GM12873 (cell line): ENCODE measurements around the gene EGR1.

Experiments
- TF ChIP-seq, protein P1 (sequence below): IDR thresholded peaks from 2 replicates; pipeline ENCODE4 v1.5.1; 2012; ENCODE audit warnings: low read depth, mild to moderate bottlenecking, moderate library complexity, low read length, control low read depth; ENCODE audit not compliant: insufficient read depth; ENCODE audit errors: missing control alignments

The EGR1 gene

GRCh38 chr5:138463419-138464007 is 1.8 kb upstream of the EGR1 start:
- TF ChIP-seq, protein P1, sequence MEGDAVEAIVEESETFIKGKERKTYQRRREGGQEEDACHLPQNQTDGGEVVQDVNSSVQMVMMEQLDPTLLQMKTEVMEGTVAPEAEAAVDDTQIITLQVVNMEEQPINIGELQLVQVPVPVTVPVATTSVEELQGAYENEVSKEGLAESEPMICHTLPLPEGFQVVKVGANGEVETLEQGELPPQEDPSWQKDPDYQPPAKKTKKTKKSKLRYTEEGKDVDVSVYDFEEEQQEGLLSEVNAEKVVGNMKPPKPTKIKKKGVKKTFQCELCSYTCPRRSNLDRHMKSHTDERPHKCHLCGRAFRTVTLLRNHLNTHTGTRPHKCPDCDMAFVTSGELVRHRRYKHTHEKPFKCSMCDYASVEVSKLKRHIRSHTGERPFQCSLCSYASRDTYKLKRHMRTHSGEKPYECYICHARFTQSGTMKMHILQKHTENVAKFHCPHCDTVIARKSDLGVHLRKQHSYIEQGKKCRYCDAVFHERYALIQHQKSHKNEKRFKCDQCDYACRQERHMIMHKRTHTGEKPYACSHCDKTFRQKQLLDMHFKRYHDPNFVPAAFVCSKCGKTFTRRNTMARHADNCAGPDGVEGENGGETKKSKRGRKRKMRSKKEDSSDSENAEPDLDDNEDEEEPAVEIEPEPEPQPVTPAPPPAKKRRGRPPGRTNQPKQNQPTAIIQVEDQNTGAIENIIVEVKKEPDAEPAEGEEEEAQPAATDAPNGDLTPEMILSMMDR, result no peak

DNA sequence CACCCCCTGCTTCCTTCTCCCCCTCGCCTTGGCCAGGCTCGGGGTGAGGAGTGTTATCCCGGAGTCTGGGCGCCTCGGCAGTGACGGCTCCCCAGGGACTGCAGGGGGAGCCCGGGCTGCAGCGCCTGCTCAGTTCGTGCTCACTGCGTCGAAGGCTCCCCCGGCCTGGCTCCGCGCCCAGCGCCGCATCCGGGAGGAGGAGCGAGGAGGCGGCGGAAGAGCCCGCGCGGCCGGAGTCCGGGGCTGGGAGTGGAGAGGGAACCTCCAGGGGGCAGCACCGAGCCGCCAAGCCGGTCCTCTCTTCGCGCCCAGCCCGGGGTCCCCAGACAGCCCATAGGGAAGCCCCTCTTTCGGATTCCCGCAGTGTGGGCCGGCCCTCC is 1.3 kb upstream of the EGR1 start:
- TF ChIP-seq, protein P1, result peak; percentile 74

GRCh38 chr5:138464388-138465260 is 655 bp upstream of the EGR1 start:
- TF ChIP-seq, protein P1, result no peak

GRCh38 chr5:138466125-138466899 is 1.0 kb downstream of the EGR1 start:
- TF ChIP-seq, protein P1, result no peak

DNA sequence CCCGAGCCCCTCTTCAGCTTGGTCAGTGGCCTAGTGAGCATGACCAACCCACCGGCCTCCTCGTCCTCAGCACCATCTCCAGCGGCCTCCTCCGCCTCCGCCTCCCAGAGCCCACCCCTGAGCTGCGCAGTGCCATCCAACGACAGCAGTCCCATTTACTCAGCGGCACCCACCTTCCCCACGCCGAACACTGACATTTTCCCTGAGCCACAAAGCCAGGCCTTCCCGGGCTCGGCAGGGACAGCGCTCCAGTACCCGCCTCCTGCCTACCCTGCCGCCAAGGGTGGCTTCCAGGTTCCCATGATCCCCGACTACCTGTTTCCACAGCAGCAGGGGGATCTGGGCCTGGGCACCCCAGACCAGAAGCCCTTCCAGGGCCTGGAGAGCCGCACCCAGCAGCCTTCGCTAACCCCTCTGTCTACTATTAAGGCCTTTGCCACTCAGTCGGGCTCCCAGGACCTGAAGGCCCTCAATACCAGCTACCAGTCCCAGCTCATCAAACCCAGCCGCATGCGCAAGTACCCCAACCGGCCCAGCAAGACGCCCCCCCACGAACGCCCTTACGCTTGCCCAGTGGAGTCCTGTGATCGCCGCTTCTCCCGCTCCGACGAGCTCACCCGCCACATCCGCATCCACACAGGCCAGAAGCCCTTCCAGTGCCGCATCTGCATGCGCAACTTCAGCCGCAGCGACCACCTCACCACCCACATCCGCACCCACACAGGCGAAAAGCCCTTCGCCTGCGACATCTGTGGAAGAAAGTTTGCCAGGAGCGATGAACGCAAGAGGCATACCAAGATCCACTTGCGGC is 1.8 kb downstream of the EGR1 start:
- TF ChIP-seq, protein P1, result no peak

- TF ChIP-seq, protein P1, result no peak
Observed at GRCh38 chr5:138467711-138468132, 2.4 kb downstream of the EGR1 start.
